NCI-H1092 (cell line): ENCODE measurements around the gene KRTAP1-1.
"Not testable (repeated sequence)": the region's sequence is repeated elsewhere in the genome, so short reads cannot be mapped to it uniquely, and the experiment has no call there.

Source experiments
- DNase-seq: peaks from one replicate; lab custom pipeline; 2025; lab: John Stamatoyannopoulos, UW

Gene KRTAP1-1, protein sequence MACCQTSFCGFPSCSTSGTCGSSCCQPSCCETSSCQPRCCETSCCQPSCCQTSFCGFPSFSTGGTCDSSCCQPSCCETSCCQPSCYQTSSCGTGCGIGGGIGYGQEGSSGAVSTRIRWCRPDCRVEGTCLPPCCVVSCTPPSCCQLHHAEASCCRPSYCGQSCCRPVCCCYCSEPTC

DNA sequence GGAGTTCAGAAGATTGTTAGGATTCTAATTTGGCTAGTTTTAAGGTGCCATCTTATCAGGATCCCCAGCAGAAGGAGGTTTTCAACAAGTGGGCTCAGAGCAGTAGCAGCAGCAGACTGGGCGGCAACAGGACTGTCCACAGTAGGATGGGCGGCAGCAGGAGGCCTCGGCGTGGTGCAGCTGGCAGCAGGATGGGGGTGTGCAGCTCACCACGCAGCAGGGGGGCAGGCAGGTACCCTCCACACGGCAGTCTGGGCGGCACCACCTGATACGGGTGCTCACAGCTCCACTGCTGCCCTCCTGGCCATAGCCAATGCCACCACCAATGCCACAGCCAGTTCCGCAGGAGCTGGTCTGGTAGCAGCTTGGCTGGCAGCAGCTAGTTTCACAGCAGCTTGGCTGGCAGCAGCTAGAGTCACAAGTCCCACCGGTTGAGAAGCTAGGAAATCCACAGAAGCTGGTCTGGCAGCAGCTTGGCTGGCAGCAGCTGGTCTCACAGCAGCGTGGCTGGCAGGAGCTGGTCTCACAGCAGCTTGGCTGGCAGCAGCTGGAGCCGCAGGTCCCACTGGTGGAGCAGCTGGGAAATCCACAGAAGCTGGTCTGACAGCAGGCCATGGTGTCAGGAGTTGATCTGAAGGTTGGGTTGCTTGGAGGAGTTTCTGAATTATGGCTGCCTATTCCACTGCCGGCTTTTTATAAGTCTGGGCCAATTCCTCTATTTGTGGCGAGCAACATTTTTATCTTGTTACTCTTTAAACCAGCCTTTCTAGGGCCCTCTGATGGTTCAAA is at the start of gene KRTAP1-1:
Gene KRTAP1-1, minus strand, starts transcription at position 668 of the 789 bp plus-strand sequence. Its CDS starts 53 bp downstream, at position 615.
- not testable (repeated sequence) for DNase-seq

DNA sequence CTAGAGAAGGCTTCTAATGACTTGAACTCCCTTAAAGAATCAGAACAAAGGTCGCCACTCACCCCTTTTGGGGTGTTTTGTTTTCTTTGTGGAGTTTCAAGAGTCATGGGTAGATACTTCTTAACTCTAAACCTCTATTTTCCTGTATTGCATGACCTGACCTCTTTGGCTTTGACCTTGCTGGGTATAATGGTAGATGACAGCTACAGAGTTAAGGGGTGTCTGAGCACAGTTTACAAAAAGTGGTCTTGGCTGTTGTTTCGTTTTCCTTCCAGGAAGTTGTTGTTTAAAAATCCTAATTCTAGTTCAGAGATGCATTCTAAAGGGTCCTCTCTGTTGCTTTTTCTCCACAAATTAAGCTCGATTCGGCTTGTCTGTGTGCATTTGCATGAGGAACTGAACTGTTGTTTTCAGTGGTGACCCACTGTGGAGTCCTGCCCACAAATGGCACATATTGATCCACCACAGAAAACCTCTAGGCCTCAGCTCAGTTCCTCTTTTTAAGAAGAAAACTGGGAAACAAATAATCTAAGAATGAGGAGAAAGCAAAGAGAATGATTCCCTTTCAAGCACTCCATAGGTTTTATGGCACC is 47.6 kb upstream of the KRTAP1-1 start:
- not testable (repeated sequence) for DNase-seq

DNA sequence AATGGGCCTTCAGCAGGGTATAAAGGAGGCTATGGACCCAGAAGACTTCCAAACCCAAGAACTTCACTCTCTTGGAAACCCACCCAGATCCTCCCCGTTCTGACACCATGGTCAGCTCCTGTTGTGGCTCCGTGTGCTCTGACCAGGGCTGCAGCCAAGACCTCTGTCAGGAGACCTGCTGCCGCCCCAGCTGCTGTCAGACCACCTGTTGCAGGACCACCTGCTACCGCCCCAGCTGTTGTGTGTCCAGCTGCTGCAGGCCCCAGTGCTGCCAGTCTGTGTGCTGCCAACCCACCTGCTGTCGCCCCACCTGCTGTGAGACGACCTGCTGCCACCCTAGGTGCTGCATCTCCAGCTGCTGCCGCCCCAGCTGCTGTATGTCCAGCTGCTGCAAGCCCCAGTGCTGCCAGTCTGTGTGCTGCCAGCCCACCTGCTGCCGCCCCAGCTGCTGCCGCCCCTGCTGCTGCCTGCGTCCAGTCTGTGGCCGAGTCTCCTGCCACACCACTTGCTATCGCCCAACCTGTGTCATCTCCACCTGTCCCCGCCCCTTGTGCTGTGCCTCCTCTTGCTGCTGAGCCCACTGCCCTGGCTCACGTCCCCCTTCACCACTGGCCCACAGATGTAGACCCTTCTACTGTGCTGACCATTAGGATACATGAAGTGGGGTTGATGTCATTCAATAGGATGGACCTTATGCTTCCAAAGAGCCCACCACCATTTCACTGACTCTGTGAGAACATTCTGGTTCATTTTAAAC is 43.0 kb upstream of the KRTAP1-1 start, which contains the start of gene KRTAP4-7:
Gene KRTAP4-7, plus strand, starts transcription at position 51 of the 757 bp plus-strand sequence. Its CDS starts 57 bp downstream, at position 108.
- DNase-seq: not testable (repeated sequence)

DNA sequence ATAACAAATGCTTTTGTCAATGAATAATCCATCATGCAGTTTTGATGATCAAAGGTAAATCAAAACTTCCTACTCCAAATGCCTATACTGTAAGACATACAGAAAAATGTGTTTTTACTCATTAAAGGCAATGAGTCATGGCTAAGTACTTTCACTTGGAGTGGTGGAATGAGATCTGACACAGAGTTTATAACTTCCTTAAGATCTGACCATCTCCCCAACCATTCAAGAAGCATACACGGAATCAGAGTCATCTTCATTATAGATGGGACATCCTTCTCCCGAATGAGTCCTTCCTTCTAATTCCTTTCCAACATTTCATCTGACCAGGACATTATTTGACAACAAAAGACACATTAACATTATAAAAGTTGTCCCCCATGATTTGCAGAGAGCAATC is 42.2 kb upstream of the KRTAP1-1 start:
- DNase-seq: not testable (repeated sequence)

DNA sequence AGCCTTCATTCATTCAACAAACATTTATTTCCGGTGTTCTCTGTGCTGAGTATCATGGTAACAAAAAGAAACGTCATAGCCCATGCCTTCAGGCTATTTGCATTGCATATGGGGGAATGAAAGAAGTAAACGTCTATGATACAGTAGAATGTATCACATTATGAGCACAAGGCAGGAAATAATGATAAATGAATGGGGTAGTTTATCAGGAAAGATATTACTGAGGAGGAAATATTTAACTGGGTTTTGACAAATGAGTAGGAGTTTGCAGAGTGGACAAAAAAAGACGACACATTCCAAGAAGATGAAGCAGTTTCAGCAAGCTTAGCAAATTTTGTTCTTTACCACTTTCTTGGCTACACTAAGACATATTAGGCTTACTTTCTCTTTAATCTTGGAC is 41.4 kb upstream of the KRTAP1-1 start:
- no peak for DNase-seq

DNA sequence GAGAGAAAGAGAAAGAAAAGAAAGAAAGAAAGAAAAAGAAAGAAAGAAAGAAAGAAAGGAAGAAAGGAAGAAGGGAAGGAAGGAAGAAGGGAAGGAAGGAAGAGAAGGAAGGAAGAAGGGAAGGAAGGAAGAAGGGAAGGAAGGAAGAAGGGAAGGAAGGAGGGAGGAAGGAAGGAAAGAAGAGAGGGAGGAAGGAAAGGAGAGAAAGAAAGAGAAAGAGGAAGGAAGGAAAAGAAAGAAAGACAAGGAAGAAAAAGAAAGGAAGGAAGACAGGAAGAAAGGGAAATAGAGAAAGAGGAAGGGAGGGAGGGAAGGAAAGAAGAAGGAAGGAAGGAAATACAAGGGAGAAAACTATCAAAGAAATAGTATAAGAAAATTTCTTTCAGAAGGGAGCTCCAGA is 35.5 kb upstream of the KRTAP1-1 start:
- DNase-seq: no peak

DNA sequence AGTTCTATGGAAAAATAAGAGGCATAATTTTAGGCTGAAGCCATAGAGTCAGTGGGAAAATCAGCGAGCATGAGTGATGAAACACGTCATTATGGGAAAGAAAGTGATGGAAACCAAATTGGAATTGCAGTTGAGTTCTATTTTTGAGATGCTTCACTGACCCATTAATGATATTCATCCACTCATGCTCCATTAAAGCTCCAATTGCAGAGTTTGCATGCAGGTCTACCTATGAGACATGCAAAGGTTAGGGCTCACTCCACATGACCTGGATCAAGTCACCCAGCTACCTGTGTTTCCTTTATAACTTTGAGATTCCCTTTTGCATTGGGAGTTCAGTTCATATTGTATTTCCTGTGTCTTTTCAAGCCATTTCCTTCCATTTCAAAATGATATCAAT is 32.4 kb upstream of the KRTAP1-1 start:
- DNase-seq: no peak

DNA sequence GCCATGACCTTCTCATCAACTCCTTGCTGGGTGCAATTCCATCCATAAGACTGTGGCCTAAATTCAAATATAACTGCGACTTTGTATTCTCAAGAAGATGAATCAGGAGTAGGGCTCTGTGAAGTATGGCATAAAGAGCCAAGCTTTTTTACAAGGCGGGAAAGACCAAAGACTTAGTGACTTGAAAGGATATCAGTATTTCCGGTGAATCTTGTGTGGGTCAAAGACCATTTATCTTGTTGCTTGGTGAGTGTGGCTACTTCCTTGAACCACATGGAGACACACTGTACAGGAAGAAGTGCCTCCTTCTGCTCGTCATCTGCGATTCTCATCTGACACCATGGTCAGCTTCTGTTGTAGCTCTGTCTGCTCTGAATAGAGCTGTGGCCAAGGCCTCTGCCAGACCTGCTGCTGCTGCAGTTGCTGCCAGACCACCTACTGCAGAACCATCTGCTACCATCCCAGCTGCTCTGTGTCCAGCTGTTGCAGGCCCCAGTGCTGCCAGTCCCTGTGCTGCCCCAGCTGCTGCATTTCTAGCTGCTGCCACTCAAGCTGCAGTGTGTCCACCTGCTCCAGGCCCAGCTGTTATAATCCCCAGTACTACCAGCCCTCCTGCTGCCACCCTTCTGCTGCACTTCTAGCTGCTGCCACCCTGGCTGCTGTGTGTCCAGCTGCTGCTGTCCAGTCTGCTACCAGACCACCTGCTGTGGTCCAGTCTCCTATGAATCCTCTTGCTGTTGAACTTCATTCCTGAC is 30.5 kb upstream of the KRTAP1-1 start:
- DNase-seq: no peak

DNA sequence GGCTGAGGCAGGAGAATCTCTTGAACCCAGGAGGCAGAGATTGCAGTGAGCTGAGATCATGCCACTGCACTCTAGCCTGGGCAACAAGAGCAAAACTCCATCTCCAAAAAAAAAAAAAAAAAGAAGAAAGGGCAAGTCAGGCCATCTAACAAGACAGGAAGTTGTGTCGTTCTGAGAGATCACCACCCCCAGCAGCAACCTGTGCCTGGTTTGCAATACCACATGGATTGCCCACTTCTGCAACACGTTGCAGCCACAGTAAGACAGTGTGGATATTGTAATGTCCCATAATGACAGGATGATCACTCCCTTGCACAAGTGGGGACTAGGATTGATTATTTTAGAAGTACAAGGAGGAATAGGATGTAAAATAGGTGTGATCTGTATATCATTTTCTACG is 27.8 kb upstream of the KRTAP1-1 start:
- no peak for DNase-seq

DNA sequence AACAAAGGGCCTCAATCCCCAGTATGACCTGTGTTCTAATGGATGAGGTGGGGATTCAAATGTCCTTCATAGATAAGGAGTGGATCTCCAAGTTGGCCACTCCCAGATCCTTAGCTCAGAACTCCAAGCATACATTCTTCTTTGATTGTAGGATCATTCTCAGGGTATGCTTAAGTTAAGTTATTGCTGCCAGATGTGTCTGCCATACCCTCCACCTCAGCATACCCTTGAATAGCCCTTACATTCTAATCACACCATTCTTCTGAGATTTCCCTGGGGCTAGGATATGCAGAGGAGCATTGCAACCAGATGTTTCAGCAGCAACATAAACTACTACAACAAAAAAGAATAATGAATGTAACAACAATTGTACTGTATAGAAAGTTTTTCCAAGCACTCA is 26.0 kb upstream of the KRTAP1-1 start:
- DNase-seq: no peak

DNA sequence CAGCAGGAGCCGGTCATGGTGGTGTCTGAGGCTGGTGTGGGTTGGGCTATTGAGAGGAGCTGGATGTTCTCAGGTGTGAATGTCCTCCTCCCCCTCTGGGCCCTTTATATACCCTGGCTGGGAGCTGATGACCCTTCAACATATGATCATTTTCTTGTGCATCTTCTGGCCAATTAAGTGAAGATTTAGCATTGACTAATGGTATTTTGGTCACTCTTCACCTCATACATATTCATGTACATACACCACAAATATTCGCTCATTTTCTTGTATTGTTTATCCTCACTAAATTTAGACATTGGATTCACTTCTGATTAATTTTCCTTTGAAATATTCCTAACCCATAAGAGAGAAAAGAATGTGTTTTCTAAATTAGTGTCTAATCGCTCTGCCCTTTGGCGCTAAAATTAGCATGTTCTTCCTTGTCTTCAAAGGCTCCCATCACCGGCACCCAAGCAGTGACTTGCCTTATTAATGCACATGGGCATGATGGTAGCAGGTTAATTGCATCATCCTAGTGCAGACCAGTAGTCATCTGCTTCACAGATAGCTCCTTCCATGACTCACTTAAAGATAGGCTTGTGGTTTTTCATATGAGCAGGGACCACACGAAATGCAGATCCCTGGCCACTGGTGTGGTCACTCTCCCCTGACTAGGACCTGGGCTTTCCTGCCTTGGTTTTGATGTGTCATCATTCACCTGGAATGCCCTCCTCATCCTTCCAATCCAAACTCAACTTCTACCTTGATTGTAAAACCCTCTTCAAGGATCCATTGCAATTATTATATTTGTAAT is 24.8 kb upstream of the KRTAP1-1 start, which contains the start of gene KRTAP2-4:
Gene KRTAP2-4, minus strand, starts transcription at position 51 of the 796 bp plus-strand sequence. Its CDS starts 34 bp downstream, at position 17.
- DNase-seq: no peak

DNA sequence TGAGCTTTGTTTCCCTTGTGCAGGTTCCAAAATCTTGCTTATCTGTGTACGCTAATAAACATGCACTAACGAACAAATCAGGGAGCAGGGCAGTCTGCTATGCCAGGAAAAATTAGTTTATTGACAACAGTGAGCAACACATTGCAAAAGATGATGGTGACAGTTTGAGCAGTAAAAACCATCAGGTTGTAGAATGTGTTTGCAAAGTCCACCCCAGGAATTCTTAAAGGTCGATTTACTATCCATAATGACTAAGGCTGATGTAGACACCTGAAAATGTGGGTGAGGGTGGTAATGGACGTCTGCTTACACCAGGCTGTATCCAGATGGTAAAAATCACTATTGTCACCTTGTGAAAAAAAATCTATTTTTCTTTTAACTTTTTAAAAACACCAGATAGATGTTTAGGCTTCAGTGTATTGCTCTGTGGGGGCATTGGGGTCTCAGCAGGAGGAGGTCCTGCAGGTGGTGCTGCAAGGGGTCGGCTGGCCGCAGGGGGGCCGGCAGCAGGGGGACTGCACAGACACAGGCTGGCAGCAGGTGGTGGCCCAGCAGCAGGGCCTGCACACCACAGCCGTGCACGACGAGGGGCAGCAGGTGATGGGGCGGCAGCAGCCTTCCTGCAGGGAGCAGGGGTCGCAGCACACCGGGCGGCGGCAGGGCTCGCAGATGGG is 23.9 kb upstream of the KRTAP1-1 start:
- DNase-seq: not testable (repeated sequence)

DNA sequence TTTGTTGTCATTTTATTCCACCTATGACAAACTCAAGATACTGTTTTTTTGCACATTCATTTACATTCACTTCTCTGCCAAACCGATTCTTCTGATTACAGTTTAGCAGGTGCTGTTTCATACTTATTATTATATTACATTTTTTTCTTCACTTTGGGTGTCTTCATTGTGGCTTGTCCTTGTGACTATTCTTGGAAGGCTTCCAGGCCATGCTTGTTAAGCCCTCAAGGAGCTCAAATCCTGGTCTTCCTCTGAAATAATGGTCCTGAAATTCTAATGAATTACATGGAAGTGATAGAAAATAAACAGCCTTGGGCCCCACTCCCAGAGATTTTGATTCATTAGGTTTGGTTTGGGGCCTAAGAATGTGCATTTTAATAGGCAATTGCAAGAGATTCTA is 23.1 kb upstream of the KRTAP1-1 start:
- no peak for DNase-seq

DNA sequence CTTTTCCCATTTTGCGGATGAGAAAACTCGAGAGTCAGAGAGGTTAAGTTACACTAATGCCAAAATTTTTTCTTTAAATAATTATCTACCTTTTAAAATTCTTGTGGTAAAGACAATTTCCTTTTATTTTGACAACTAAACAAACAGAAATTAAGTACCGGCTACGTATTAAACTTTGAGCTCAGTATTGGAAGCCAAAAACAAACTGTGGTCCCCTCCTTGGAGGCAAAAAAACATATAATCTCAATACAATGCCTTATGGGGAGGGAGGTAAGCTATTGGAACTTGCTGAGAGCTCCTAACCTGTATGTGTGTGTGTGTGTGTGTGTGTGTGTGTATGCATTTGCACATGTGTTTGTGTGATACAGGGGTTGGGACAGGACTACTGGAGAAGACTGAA is 22.2 kb upstream of the KRTAP1-1 start:
- no peak for DNase-seq

DNA sequence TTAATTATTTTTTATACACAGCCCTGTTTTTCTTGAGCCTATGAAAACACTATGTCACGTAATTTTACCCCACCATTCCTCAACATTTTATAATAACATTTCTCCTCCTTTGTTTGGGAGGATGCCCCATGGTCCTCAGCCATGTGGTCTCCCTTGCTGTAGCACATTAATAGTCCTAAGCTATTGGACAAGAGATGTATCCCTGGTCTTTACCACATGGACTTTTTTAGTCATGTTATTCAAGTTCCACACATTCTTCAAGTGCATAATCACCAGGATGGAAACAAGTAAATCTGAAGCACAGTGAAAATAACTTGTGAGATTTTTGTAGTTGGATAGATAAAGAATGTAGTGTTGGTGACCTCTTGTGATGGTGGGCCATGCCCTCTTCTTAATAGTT is 20.7 kb upstream of the KRTAP1-1 start:
- DNase-seq: no peak

DNA sequence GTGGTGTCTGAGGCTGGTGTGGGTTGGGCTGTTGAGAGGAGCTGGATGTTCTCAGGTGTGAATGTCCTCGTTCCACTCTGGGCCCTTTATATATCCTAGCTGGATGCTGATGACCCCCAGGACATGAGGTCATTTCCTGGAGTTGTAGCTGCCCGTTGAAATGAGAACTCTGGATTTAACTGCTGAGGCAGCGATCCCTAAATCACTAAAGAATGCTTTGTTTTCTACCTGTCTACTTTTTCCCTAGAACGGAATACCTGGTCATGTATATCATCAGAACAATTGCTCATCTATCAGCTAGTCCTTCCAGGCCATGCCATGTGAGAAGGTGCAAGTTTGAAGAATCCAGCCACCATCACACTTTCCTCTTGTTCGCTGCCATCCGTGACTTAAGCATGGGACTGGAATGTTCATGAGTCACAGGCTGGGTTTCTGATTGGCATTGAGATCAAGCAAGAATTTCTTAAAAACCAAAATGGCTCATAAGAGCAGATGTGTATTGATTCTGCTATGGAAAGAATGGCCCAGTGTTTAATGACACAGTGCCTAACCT is 18.9 kb upstream of the KRTAP1-1 start, which contains the start of gene KRTAP2-3:
Gene KRTAP2-3, minus strand, starts transcription at position 63 of the 553 bp plus-strand sequence. CDS start 64 bp downstream, outside the sequence.
- no peak for DNase-seq

DNA sequence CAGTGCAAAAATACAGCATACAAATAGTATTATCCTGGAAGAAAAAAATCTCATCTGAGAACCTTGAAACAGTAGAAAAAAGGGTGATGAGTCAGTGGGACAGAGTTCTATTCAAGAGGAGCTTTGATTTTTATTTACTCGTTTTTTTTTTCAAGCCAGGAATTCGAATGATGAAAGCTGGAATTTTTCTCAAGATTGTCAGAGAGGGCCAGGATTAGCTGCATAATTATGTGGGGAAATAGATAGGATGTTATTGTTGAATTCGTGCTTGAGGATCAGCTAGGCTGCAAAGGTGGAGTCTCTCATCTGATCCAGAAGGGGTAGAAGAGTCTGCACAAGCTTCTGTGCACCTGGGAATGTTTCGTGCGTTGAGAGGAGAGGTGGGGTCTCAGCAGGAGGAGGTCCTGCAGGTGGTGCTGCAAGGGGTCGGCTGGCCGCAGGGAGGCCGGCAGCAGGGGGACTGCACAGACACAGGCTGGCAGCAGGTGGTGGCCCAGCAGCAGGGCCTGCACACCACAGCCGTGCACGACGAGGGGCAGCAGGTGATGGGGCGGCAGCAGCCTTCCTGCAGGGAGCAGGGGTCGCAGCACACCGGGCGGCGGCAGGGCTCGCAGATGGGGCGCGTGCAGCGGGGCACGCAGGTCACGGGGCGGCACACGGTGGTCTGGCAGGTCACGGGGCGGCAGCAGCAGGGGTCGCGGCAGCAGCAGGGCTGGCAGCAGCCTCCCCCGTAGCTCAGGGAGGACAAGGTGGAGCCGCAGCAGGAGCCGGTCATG is 18.2 kb upstream of the KRTAP1-1 start:
- DNase-seq: not testable (repeated sequence)

DNA sequence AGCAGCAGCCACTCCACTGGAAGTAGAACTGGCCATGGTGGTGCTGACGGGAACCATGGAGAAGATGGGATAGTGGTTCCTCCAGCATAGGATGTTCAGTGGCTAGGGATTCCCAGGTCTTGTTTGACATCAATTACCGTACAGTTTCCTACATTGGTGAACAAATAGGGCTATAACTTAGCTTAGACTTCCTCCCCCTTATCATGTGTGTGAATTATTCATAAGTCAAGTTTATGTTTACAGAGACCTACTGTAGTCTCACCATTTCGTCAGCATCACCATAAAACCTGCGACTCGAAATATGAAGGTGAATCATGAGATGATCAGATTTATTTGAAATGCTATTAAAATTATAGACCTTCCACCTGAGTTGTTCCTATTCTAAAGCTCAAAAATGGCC is 17.5 kb upstream of the KRTAP1-1 start:
- no peak for DNase-seq

DNA sequence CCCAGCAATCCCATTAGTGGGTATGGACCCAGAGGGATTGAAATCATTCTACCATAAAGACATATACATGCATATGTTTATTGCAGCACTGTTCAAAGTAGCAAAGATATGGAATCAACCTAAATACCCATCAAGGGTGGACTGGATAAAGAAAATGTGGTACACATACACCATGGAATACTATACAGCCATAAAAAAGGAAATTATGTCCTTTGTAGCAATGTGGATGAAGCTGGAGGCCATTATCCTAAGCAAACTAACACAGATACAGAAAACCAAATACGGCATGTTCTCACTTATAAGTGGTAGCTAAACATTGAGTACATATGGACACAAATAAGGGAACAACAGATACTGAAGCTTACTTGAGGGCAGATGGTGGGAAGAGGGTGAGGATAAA is 16.3 kb upstream of the KRTAP1-1 start:
- DNase-seq: no peak
